Measurements from ENCODE around the gene SLC5A4. TPM values are rescaled to one million over a fixed set of nuclear protein-coding genes. Genes with fewer than 3 reads are reported as not detected.
A peak's percentile ranks its signal among the peaks of the same experiment; 100 is the strongest.

The SLC5A4 gene
- total and polyA plus RNA-seq, 2 donors (not counting 1 experiment from before 2014, with no cell fraction given) = not detected

GRCh38 chr22:32204856-32205722 lies 50.1 kb downstream of the SLC5A4 start, which contains the start of gene RFPL2:
TSS of gene RFPL2 (minus strand) at chr22:32205073. CDS start at chr22:32202451, 2,622 bp downstream.
- H3K4me1 ChIP-seq (ENCODE audit: control insufficient read depth in 2 of 2, insufficient read depth in 2 of 2, low read length in 2 of 2) = peaks cover 6 to 8% of the 10 kb centered on the region in 2 donors
- WGBS (ENCODE audit: insufficient coverage) = 80% methylated on average over 33 of the region's 41 CpGs
- H3K4me3 ChIP-seq (ENCODE audit: control extremely low read depth in 1 of 5, extremely low read depth in 1 of 5, insufficient read depth in 1 of 5, low read depth in 2 of 5, low read length in 4 of 5) = peak within 1 kb of the TSS in 3 of 5 experiments; percentile 20 to 46 (median 30)
- H3K36me3 ChIP-seq (replicated peaks in 1 of 2; ENCODE audit: control extremely low read depth in 1 of 2, control insufficient read depth in 1 of 2, extremely low read depth in 1 of 2, insufficient read depth in 2 of 2, low read length in 1 of 2) = no peaks in the 10 kb centered on the region
- H3K79me2 ChIP-seq (ENCODE audit: control insufficient read depth, insufficient read depth, low read length) = no peaks in the 10 kb centered on the region
- Mint-ChIP-seq H3K9me3 (ENCODE audit: insufficient read depth) (no peaks in the 10 kb centered on the region), H3K4me3 (peak within 1 kb of the TSS; percentile 24), H3K4me1 (peaks cover 4% of the 10 kb centered on the region), H3K27me3 (peaks cover 31% of the 10 kb centered on the region), H3K27ac (no peak within 1 kb of the TSS)
- peak within 1 kb of the TSS; percentile 60 for H3K4me2 ChIP-seq (replicated peaks; ENCODE audit: low read depth, low read length, poor library complexity, severe bottlenecking)
- POLR2A ChIA-PET = no interaction called here
- CTCF ChIA-PET = no interaction called here
- peaks cover 0 to 20% (median 5%) of the 10 kb centered on the region in 4 experiments for H3K27me3 ChIP-seq (replicated peaks in 1 of 4; ENCODE audit: control extremely low read depth in 1 of 4, control insufficient read depth in 3 of 4, insufficient read depth in 4 of 4, low read length in 3 of 4)
- intact Hi-C loops (cut with micrococcal nuclease) = no loop called here
- no peak for DNase-seq
- no peaks in the 10 kb centered on the region for H4K20me1 ChIP-seq (ENCODE audit: control insufficient read depth, insufficient read depth, low read length, poor library complexity, severe bottlenecking)
- H2AFZ ChIP-seq (ENCODE audit: insufficient read depth, low read depth, low read length, poor library complexity, severe bottlenecking) = peak within 1 kb of the TSS; percentile 46
- no peak for ATAC-seq (ENCODE audit: low read depth)
- H3K9ac ChIP-seq (ENCODE audit: low read length) = peak within 1 kb of the TSS; percentile 23
- H3K27ac ChIP-seq (ENCODE audit: low read length in 2 of 2) = no peak within 1 kb of the TSS
- no peak for TF ChIP-seq CTCF (IDR thresholded peaks at IDR 0.05)
- no peak for TF ChIP-seq EZH2 (IDR thresholded peaks at IDR 0.05; ENCODE audit: borderline replicate concordance, insufficient read depth, low read depth, low read length, poor library complexity, severe bottlenecking)
- peaks cover 0 to 3% (median 0%) of the 10 kb centered on the region in 3 donors for H3K9me3 ChIP-seq (ENCODE audit: control extremely low read depth in 1 of 3, control insufficient read depth in 2 of 3, insufficient read depth in 1 of 3, low read length in 2 of 3)

All from B cell (primary cell).